Mesenchymal stem cell (in vitro differentiated cells and primary cell): ENCODE results near the gene KLF15.

Source experiments
- DNase-seq: peaks from one replicate; pipeline ENCODE4 v3.0.0-alpha.2; 2013
- H2AFZ ChIP-seq: one replicate; pipeline ENCODE4 v1.6.1; 2013; ENCODE audit warnings: low read depth, mild to moderate bottlenecking, control low read depth, inconsistent platforms, low read length, moderate library complexity
- H2AK5ac ChIP-seq: 2 replicates; pipeline ENCODE4 v1.6.1; 2013; ENCODE audit warnings: low read length, moderate library complexity, mild to moderate bottlenecking, inconsistent platforms; ENCODE audit not compliant: severe bottlenecking
- H2BK120ac ChIP-seq: one replicate; pipeline ENCODE4 v1.6.1; 2013; ENCODE audit warnings: low read depth, mild to moderate bottlenecking, inconsistent platforms, low read length, moderate library complexity
- H2BK12ac ChIP-seq, 2 experiments: one replicate each; pipeline ENCODE4 v1.6.1; 2013; ENCODE audit warnings: inconsistent platforms in 2 of 2, low read length in 2 of 2, mild to moderate bottlenecking in 2 of 2, moderate library complexity in 2 of 2, control low read depth in 1 of 2
- H2BK15ac ChIP-seq: one replicate; pipeline ENCODE4 v1.6.1; 2013; ENCODE audit warnings: mild to moderate bottlenecking, low read depth, inconsistent platforms; ENCODE audit not compliant: poor library complexity, severe bottlenecking
- H2BK5ac ChIP-seq: 2 replicates; pipeline ENCODE4 v1.6.1; 2013; ENCODE audit warnings: low read depth, mild to moderate bottlenecking, low read length, control low read depth, inconsistent platforms; ENCODE audit not compliant: poor library complexity, severe bottlenecking
- H3K14ac ChIP-seq, 2 experiments: one replicate each; pipeline ENCODE4 v1.6.1; 2013; ENCODE audit warnings: inconsistent platforms in 2 of 2, low read length in 2 of 2, control low read depth in 1 of 2, mild to moderate bottlenecking in 1 of 2, moderate library complexity in 1 of 2
- H3K18ac ChIP-seq, 2 experiments: one replicate each; pipeline ENCODE4 v1.6.1; 2013; ENCODE audit warnings: inconsistent platforms in 2 of 2, low read length in 2 of 2, control low read depth in 1 of 2, low read depth in 1 of 2, mild to moderate bottlenecking in 1 of 2
- H3K23ac ChIP-seq, 2 experiments: one replicate each; pipeline ENCODE4 v1.6.1; 2013; ENCODE audit warnings: inconsistent platforms in 2 of 2, low read length in 2 of 2, mild to moderate bottlenecking in 2 of 2, moderate library complexity in 2 of 2, control low read depth in 1 of 2
- H3K27ac ChIP-seq: 2 replicates; pipeline ENCODE4 v1.5.1; 2013; ENCODE audit warnings: mild to moderate bottlenecking, moderate library complexity, low read length, control low read depth, inconsistent platforms; ENCODE audit not compliant: poor library complexity, severe bottlenecking
- H3K27me3 ChIP-seq, 2 experiments: 2 replicates each; pipeline versions ENCODE4 v1.6.1 to v1.7.0; 2013; ENCODE audit warnings: low read length in 2 of 2, mild to moderate bottlenecking in 2 of 2, moderate library complexity in 2 of 2, control low read depth in 1 of 2, inconsistent platforms in 1 of 2; ENCODE audit not compliant: control insufficient read depth in 1 of 2, insufficient read depth in 1 of 2
- H3K36me3 ChIP-seq, 2 experiments: 2 replicates each; pipeline versions ENCODE4 v1.6.1 to v1.7.0; 2013; ENCODE audit warnings: low read length in 2 of 2, control low read depth in 1 of 2, inconsistent platforms in 1 of 2, low read depth in 1 of 2, mild to moderate bottlenecking in 1 of 2; ENCODE audit not compliant: insufficient read depth in 2 of 2, control insufficient read depth in 1 of 2
- H3K4ac ChIP-seq, 2 experiments: one replicate each; pipeline ENCODE4 v1.6.1; 2013; ENCODE audit warnings: inconsistent platforms in 2 of 2, low read length in 2 of 2, mild to moderate bottlenecking in 2 of 2, moderate library complexity in 2 of 2, control low read depth in 1 of 2, low read depth in 1 of 2
- H3K4me1 ChIP-seq: 2 replicates; pipeline ENCODE4 v1.6.1; 2013; ENCODE audit warnings: low read depth, low read length, control low read depth; ENCODE audit not compliant: control insufficient read depth, insufficient read depth
- H3K4me2 ChIP-seq: 2 replicates; pipeline ENCODE4 v1.6.1; 2013; ENCODE audit warnings: low read length, mild to moderate bottlenecking, inconsistent platforms; ENCODE audit not compliant: poor library complexity, severe bottlenecking
- H3K4me3 ChIP-seq, 2 experiments: 2 replicates each; pipeline versions ENCODE4 v1.5.1 to v1.7.0; 2013; ENCODE audit warnings: low read length in 2 of 2, mild to moderate bottlenecking in 2 of 2, control low read depth in 1 of 2, low read depth in 1 of 2; ENCODE audit not compliant: insufficient read depth in 1 of 2
- H3K79me1 ChIP-seq: replicated peaks from 2 replicates; pipeline ENCODE4 v1.6.1; 2013; ENCODE audit warnings: mild to moderate bottlenecking, control low read depth, low read length, inconsistent platforms; ENCODE audit not compliant: poor library complexity, severe bottlenecking
- H3K9ac ChIP-seq: 2 replicates; pipeline ENCODE4 v1.7.0; 2013; ENCODE audit warnings: mild to moderate bottlenecking, low read length, moderate library complexity
- H3K9me3 ChIP-seq: 2 replicates; pipeline ENCODE4 v1.7.0; 2013; ENCODE audit warnings: mild to moderate bottlenecking, low read length; ENCODE audit not compliant: control insufficient read depth
- H4K8ac ChIP-seq: one replicate; pipeline ENCODE4 v1.6.1; 2013; ENCODE audit warnings: inconsistent platforms, mild to moderate bottlenecking, low read length, moderate library complexity
- H4K91ac ChIP-seq: one replicate; pipeline ENCODE4 v1.6.1; 2013; ENCODE audit warnings: mild to moderate bottlenecking, low read length, inconsistent platforms
- WGBS: methylation state at CpG from one replicate; pipeline ENCODE4 v1.1.7; 2013; ENCODE audit warnings: mixed read lengths; 5-methylcytosine and 5-hydroxymethylcytosine counted together

The KLF15 gene

DNA sequence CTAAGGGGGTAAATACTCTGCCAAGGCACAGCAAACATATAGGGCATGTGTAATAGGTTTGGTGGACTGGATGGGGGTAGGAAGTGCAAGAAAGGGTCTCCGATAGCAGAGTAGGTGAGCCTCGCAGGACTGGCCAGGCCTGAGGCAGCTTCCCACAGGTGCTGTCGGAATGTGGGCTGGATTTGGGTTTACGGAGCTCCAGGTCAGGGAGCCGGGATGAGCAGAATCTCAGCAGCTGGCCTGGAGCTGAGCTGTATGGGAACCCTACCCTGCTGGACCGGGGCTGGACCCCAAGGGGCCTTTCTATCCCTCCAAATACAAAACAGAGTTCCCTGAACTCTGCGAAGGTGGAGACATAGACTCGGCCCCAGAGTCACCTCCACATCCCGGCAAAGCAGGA, 15.0 kb downstream of the KLF15 start:
- Histone ChIP-seq H3K14ac (no peak overlapping the region), H3K9ac (no peak overlapping the region), H3K23ac (no peak overlapping the region), H2AFZ (no peak overlapping the region), H2AK5ac (no peak overlapping the region), H3K27ac (no peak overlapping the region), H3K4ac (no peak overlapping the region), H3K27me3 (peaks cover 6 to 28% of the 10 kb centered on the region in 2 experiments), H3K4me1 (no peaks in the 10 kb centered on the region), H4K91ac (no peak overlapping the region), H2BK120ac (no peak overlapping the region), H3K79me1 (no peaks in the 10 kb centered on the region), H2BK15ac (no peak overlapping the region), H3K9me3 (no peaks in the 10 kb centered on the region), H3K4me3 (no peak overlapping the region), H3K36me3 (no peaks in the 10 kb centered on the region), H2BK12ac (no peak overlapping the region), H3K18ac (no peak overlapping the region), H3K4me2 (no peak overlapping the region), H2BK5ac (no peak overlapping the region), H4K8ac (no peak overlapping the region)
- DNase-seq, result no peak
- whole genome bisulfite sequencing, result 90% methylated on average over 8 of the region's 9 CpGs

DNA sequence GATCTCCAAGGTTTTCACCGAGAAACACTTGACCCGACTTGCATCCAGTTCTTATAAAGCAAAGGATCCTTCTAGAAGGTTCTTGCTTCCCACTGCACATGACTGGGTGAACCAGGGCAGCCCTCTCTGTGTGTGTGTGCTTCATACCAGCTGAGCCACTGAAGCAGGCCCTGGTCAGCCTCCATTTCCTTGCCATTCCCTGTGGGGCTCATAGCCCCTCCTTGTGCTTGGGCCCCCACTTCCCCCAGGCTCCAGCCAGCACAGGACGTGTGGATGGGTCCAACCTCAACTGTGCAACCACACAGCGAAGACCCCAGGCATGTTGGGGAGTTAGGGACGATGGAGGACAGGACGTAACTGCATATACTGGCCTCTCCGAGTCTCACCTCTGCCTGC, 15.5 kb downstream of the KLF15 start:
- no peaks in the 10 kb centered on the region for H3K9me3 ChIP-seq
- no peak overlapping the region for H2BK15ac ChIP-seq
- no peak overlapping the region for H2BK12ac ChIP-seq
- H2AFZ ChIP-seq, result no peak overlapping the region
- H2BK120ac ChIP-seq, result no peak overlapping the region
- no peak overlapping the region for H3K27ac ChIP-seq
- no peaks in the 10 kb centered on the region for H3K36me3 ChIP-seq
- H3K4me2 ChIP-seq, result no peak overlapping the region
- H3K4ac ChIP-seq, result no peak overlapping the region
- no peaks in the 10 kb centered on the region for H3K4me1 ChIP-seq
- H2BK5ac ChIP-seq, result no peak overlapping the region
- DNase-seq, result no peak
- no peak overlapping the region for H2AK5ac ChIP-seq
- no peak overlapping the region for H3K18ac ChIP-seq
- peaks cover 6 to 26% of the 10 kb centered on the region in 2 experiments for H3K27me3 ChIP-seq
- no peak overlapping the region for H4K91ac ChIP-seq
- no peaks in the 10 kb centered on the region for H3K79me1 ChIP-seq
- peak overlapping the region in 1 of 2 experiments; percentile 51 for H3K14ac ChIP-seq
- H3K4me3 ChIP-seq, result no peak overlapping the region
- no peak overlapping the region for H4K8ac ChIP-seq
- no peak overlapping the region for H3K23ac ChIP-seq
- H3K9ac ChIP-seq, result no peak overlapping the region
- 76% methylated on average over 7 of the region's 7 CpGs for WGBS

DNA sequence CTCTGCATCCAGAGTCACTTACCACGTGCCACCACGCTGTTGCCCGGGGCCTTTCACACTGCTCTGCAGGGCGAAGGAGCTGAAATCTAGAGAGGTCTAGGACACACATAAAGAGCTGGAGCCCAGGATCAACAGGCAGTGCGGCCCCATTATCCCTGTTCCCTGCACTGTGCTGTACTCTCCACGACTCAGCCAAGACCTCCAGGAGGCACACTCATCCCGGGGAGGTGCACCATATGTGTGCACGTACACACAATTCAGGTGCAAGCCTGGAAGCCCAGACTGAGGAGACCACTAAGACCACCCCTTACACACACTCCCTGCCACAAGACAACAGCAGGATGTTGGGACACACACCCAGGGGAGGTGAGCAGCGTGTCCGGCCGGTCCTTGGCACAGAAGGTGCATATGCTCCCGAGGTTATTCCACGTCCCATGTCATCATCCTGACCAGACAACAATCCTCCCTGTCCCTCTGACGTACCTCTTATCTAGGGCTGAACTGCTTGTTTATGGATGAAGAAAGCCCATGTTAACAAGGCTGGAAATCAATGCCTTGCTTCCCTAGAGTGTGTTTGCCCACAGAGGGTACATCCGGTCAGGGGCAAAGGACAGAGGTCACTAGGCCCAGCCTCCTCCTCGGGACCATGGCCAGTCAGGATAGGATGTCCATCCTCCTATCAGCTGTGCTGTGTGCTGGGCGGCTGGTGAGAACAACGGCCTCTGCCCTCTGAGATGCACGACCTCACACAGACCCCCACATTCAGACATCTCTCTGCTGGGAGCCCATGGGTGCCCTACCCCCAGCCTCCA, 16.1 kb downstream of the KLF15 start:
- no peak for DNase-seq
- Histone ChIP-seq H3K23ac (no peak overlapping the region), H2AFZ (no peak overlapping the region), H3K14ac (no peak overlapping the region), H3K4me3 (no peak overlapping the region), H2BK120ac (no peak overlapping the region), H4K8ac (no peak overlapping the region), H2AK5ac (no peak overlapping the region), H3K27me3 (peaks cover 6 to 23% of the 10 kb centered on the region in 2 experiments), H2BK5ac (no peak overlapping the region), H3K4me1 (no peaks in the 10 kb centered on the region), H3K9me3 (no peaks in the 10 kb centered on the region), H2BK15ac (no peak overlapping the region), H3K4ac (no peak overlapping the region), H3K36me3 (no peaks in the 10 kb centered on the region), H3K9ac (no peak overlapping the region), H3K27ac (no peak overlapping the region), H2BK12ac (no peak overlapping the region), H3K18ac (no peak overlapping the region), H4K91ac (no peak overlapping the region), H3K4me2 (no peak overlapping the region), H3K79me1 (no peaks in the 10 kb centered on the region)
- WGBS, result 88% methylated on average over 19 of the region's 19 CpGs

DNA sequence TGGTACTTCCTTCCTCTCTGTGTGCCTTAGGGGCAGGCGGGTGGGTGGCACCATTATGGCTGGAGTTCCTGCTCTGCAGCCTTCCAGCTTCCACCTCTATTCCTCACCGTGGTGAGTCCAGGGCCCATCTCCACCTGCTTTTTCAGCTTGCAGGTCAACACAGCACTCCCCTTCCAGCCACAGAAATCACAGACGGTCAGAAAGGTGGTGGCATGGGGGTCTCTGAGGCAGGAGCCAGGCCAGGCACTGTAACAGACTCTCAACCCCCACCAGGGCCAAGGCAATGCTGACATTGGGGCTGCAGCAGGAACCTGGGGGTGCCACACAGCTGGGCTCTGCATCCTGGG, 16.6 kb downstream of the KLF15 start:
- 82% methylated on average over 3 of the region's 3 CpGs for WGBS
- no peaks in the 10 kb centered on the region for H3K9me3 ChIP-seq

More for the DNA sequence above, 16.6 kb downstream of the KLF15 start:
- H2BK15ac ChIP-seq, result no peak overlapping the region
- no peak overlapping the region for H3K4me3 ChIP-seq
- H3K27me3 ChIP-seq, result peaks cover 6 to 23% of the 10 kb centered on the region in 2 experiments
- no peak overlapping the region for H3K18ac ChIP-seq
- no peaks in the 10 kb centered on the region for H3K36me3 ChIP-seq
- no peak overlapping the region for H2BK12ac ChIP-seq
- H2BK120ac ChIP-seq, result no peak overlapping the region
- no peak for DNase-seq
- H4K91ac ChIP-seq, result no peak overlapping the region
- H2AK5ac ChIP-seq, result no peak overlapping the region
- no peak overlapping the region for H3K23ac ChIP-seq
- no peaks in the 10 kb centered on the region for H3K79me1 ChIP-seq
- no peak overlapping the region for H3K4ac ChIP-seq
- H2AFZ ChIP-seq, result no peak overlapping the region
- H3K27ac ChIP-seq, result no peak overlapping the region
- peak overlapping the region; percentile 31 for H4K8ac ChIP-seq
- no peaks in the 10 kb centered on the region for H3K4me1 ChIP-seq
- no peak overlapping the region for H3K14ac ChIP-seq
- H3K4me2 ChIP-seq, result no peak overlapping the region
- H2BK5ac ChIP-seq, result no peak overlapping the region
- no peak overlapping the region for H3K9ac ChIP-seq
